HG02870 (cell line): ENCODE results near the gene HOXB6.

ENCODE experiments used
- ATAC-seq: cut with Tn5 transposase; IDR thresholded peaks from one replicate; pipeline ENCODE4 v1.9.1; 2021; ENCODE audit warnings: mild to moderate bottlenecking, moderate library complexity; ENCODE audit not compliant: unreplicated experiment

Gene HOXB6

DNA sequence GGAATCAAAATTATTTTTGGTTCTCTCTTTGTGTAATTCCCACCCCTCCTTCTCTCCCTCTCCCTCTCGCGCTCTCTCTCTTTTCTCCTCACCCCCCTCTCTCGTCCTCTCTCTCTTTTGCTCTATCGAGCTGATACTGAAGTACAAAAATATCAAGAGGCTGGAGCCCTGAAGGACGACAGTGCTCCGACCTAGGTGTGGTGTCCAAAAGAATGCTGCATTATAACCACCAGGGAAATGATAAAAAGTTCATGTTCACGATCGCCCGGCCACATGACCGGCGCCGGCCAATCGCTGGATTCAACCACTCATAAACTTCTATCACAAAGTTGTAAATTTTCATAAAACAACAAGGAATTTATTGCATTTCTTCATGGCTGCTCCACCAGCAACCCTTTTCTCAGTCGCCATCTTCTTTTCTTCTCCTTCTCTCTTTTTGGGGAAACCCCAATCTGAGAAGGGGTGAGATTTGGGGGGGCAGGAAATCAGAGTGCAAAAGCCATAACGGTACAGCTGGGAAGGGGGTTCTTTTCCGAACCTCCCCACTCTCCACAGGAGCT, at the start of gene HOXB6:
Gene HOXB6, minus strand, starts transcription at position 217 of the 560 bp plus-strand sequence. CDS start 6,836 bp downstream, outside the sequence.
- ATAC-seq: no peak

DNA sequence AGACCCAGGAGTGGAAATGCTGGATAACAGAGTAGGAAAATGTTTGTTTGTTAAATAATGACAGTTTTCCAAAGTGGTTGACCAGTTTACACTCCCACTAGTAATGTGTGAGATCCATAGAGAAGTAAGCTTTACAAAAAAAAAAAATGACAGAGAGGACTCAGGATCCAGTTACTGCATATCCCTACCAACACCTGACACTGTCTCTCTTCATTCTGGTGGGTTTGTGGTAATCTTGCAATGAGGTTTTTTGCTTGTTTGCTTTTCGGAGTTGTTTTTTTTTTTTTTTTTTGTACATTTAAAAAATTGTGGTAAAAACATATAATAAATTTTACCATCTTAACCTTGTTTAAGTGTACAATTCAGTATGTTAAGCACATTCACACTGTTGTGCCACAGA, 45.0 kb upstream of the HOXB6 start:
- ATAC-seq: no peak

DNA sequence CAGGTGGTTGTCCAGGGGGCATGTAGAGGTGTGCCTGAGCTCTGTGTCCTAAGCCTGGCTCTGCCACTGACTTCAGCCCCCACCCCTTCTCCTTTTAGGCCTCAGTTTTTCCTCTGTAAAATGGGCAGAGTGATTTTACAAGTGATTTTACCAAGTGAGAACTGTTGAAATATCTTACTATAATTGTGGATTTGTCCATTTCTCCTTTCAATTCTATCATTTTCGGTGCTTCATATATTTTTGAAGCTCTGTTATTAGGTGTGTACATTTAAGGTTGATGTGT, 43.1 kb upstream of the HOXB6 start:
- no peak for ATAC-seq

DNA sequence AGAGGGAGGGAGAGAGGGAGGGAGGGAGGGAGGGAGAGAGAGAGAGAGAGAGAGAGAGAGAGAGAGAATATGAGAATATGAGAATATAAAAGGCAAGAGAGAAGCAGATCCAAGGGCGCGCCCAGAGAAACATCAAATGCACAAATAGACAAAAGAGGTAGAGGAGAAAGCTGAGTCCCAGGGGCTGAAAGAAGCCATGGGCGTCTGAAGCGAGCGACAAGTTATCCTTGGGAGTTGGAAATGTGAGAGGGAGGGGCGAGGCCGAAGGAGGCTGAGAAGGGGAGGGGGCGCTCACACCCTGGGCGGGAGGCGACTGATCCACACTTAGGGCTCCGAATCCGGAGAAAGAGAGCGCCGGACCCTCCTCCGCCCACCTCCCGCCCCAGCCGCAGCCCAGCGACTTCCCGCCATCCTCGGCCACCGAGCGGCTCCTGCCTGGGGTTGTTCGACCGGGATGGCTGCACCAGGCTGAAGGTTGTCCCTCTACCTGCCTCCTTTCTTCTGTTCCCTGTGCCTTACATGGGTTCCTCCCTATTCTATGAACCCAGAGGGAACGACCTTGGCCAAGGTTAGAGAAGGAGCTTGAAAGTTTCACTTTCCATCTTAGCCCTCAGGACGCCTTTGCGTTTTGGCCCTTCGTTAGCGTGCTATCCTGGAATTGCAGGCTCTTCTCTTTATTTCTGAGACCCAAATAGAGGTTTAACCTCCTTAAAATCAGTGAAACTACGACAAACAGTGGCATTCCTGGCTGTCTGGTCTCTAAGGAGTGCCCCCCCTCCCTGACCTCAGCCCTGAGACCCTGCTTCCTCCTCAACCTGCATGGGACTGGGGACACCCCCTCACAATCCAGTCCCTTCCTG, 42.5 kb upstream of the HOXB6 start:
- ATAC-seq: no peak

DNA sequence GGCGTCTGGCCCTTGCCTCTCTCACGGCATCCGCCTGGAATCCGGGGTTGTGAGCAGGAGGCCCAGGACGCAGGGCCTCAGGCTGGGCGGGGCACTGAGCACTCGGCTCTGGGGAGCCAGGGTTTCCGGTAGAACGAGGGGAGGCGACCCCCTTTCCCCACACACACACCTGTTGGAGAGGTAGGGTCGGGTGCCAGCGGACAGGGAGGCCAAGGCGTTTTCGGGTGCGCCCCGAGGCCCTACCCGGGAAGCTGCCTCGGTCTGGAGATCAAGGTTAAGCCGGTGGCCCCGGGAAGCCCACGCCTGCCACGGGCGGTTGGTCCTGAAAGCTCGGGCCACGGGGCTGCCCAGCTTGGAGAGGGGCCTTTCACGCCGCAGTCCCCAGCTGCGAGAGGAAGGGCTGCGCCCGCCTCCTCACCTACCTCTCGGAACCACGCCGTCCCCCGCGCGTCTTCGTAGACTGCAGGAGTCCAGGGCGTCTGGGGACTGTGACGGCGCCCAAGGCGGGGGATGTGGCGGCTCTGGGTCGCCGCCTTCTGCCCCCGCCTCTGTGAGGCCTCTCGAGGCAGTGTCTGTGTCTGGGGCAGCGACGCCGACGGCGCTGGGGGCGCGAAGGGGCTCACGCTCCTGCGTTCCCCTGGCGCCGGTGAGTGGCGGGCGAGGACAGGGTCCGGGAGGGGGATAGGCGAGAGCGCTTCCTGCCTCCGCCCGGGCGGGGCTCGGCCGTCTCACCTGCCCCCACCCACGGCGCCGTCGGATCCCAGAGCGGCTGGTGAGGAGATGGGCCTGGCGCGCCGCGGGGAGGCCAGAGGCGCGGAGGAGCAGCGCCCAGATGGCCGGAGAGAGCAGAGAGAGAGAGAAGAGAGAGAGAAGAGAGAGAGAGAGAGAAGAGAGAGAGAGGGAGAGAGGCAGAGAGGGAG, 41.7 kb upstream of the HOXB6 start:
- no peak for ATAC-seq

DNA sequence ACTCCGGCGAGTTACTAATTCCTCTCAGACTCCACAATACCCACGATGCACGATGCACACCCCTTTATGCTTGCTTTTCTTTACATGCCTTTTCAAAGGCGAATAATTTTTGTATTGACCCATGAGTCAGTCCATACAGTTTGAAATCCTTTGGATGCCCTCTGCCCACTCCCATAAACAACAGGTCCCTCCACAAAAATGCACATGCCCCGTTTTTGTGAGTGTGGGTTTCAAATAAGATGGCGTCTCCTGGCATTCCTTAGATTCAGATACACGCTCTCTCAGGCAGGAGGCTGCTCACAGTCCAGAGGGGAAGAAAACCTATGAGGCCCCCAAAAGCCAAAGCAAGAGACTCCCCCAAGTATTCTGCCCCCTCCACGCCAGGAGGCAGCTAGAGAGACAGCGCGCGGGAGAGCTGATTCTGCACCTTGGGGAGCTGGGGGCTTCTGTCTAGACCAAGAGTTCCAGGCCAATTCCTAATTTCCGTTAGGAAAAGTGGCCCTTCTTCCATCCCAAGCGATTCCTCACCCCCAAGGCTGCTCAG, 40.9 kb upstream of the HOXB6 start:
- no peak for ATAC-seq

DNA sequence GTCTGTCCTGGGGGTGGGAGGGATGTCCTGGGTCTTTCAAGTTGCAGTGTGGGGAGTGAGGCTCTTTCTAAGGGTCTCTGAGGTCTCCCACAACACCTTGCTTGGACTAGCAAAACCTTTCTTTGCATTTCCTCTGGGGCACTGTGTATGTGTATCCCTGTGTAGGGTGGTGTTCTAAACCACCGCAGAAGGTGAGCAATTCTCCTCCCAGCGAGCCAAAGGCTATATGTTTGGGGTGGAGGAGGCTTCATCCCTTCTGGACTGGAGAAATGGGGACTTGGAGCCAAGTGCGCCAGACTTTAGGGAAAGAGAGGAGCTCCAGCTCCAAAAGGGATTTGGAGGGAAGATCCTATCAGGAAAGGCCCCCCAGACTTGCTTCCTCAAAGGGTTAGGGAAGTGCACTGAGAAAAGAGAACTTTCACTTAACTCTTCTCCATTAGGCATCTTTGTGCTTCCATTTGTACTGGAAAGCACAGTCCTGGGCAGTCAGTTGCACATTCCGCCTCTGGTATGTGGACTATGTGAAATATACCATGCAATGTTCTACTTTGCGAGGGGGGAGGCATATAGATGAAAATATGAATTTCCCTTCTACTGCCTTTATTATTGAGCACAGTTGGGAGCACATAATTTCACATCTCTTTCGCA, 40.2 kb upstream of the HOXB6 start:
- no peak for ATAC-seq

DNA sequence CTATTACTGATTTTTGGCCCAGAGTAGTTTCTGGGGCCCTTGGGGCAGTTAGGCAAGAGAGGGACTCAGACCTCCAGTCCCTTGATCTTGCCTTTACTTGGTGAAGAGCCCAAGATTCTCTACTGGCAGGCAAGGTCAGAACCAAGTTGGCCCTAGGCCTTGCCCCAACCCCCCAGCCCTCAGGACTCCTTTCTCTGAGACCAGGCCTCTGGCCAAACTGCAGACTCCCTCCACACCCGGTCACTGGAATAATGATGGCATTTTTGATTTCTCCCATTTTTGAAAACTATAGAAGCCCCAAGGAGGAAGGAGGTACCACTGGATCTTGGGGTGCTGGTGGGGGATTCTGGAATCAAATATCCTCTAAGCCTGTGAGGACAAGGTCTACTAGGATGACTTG, 39.4 kb upstream of the HOXB6 start:
- ATAC-seq: no peak

DNA sequence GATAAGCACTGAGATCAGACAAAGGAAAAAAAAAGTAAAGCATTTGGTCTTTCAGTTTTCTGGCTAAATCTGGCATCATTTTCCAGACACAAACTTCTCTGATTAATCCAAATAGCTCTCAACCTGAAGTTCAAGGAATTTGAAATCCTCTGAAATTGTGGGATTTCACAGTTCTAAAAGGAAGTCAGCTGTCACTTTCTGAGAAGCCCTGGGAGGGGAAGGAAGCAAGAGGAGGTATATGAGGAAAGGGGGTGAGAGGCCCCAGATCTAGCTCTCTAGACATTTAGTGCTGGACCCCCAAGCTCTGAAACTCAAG, 38.9 kb upstream of the HOXB6 start:
- ATAC-seq: no peak

DNA sequence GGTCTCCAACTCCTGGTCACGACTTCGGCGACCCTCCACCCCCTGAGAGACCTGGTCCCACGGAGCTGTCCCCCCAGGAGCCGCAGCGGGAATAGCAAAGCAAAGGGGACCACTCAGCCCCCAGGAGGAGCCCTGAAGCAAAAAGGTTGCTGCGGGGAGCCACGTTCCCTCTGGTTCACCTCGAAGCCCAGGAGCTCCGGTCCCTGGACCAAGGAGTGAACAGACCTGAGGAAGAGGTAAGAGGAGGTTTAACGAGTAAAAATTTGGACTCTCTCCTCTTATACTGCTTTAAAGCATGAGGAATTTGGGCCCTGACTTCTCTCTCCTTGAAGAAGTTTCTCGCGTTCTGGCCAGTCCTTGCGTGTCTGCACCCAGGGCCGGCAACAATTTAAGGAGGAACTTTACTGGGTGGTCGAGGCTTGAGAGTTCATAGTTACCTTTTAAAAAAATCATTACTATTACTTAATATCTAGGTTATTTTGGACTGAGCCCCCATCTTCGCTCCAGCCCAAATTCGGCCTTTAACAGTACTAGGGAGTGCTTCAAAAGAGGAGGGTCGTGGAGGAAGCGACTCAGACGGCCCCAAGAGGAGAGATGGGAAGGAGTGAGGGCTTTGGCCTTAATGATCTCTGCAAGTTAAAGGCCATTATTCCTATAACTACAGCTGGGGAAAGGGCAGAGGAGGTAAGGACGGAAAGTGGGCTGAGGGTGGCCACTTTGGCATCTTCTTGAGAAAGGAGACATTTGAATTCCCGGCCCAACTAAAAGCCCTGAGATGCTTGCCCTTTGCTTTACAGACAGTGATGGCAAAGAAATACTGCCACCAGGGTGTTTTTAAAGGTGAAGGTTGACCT, 38.3 kb upstream of the HOXB6 start:
- no peak for ATAC-seq

DNA sequence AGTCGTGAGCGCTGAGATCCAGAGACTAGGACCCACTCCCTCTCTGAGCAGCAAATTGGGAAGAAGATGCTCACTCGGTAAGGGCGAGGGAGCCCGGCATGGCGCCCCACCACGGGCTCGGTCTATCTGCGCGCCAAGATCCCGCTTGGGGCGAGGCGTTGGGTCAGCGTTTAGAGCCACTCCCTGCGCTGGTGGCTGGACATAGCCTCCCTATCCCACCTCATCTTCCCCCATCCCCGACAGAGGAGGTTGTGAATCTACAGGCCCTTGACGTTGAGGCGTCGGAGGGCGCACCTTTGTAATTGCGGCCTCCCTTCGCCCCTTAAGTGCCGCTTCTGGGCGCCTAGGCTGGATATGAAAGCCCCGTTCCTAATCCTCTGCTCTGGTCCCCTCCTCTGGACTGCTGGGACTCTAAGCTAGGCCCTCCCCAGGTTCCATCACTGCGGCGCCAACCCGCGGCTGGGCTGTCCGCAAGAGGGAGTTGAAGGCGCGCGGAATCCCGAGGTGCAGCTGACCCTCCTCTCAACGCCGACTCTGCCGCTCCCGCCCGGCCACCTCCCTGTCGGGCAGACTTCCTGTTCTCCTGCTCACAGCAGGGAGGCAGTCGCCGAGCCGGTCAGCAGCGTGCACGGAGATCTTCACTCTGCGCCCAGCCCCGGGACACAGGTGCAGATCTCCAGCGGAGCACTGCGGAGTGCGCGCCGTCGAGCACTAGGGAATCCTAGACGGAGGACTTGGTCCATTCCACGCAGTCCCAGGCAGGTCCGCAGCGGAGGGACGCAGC, 37.5 kb upstream of the HOXB6 start:
- no peak for ATAC-seq

DNA sequence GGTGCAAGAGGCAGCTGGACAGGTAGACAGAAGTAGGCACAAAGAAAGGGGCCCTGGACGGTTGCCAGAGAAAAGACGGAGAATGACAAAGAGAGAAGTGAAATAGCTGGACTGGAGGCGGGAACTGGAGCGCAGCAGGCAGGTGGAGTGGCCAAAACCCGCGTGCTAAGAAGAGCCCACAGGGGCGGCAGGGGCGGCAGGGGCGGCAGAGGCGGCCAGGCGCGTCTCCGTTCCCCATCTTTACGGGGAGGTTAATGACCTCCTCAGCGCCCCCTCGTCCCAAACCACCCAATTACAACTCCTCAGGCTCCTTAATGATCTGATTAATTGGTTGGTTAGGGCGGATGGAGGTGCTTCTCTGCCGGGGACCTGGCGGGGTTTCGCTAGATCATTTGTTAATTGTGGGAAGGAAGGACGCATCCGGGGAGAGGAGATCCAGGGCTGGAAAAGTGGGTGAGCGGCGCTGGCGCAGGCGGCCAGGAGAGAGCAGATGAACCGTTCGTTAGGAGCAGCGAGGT, 36.8 kb upstream of the HOXB6 start:
- no peak for ATAC-seq

DNA sequence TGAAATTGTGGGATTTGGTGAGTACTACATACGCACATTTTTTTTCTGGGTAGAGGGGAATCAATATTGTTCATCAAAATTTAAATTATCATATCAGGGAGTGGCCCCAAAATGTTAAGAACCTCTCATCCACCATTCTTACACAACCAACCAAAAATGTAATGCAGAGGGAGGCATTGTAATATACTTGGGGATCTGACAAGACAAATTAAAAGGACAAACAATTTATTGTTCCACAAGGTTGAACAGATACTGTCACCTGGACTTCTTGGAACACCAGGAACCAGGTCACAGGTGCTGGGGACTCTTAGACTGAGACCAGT, 36.0 kb upstream of the HOXB6 start:
- no peak for ATAC-seq

DNA sequence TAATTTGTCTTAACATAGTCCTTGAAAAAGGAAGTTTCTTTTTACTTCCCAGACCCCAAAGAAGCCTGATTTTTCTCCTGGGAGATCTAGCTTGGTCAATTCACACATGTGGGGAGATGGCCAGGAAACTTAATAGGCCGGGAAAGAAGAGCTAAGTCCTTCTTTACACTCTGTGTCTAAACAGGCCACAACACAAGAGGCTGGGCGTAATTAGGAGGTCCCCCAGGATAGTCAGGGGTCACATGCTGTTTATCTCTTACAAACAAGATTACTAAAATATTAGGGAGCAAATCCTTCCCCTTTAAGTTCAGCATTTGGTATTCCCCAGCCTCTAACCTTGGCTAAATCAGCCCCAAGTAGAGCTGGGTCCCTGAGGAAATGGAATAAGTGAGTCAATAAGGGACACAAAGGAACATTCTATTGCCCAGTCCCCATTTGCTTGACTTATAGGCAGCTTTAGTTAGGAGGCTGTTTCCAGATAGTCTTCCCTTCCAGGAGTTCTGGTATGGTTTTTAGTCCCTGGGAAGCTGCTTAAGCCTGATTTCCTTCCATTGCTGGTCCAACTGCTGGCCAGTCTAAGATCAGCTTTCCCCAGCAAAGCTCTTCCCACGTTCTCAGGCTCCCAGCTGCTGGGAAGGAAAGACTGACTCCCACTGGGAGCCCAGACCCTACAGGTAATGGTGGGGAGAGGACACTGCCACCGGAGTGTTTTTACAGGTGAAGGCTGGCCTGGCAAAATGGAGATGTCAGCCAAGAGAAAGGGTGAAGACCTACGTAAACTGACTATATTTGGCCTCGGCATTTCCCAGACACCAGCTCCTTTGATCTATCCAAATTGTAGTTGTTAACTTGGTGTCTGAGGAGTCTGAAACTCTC, 35.4 kb upstream of the HOXB6 start:
- ATAC-seq: no peak

DNA sequence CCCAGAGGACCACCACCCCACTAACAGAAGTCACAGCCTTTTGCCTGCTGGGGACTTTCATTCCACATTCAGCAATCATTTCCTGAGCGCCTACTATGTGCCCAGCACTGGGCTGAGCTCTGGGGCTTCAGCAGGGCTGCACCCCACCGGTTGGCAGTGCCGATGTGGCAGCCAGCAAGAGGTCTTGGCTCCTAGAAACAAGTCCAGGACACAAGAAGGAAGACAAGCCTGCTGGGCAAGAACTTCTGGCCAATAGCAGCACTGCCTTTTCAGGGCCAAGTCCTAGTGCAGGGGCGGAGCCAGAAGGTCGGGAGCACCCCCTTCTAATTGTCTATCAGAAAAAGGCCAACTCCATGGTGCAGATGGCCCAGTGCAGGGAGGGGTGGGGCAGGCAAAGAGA, 34.4 kb upstream of the HOXB6 start:
- no peak for ATAC-seq

DNA sequence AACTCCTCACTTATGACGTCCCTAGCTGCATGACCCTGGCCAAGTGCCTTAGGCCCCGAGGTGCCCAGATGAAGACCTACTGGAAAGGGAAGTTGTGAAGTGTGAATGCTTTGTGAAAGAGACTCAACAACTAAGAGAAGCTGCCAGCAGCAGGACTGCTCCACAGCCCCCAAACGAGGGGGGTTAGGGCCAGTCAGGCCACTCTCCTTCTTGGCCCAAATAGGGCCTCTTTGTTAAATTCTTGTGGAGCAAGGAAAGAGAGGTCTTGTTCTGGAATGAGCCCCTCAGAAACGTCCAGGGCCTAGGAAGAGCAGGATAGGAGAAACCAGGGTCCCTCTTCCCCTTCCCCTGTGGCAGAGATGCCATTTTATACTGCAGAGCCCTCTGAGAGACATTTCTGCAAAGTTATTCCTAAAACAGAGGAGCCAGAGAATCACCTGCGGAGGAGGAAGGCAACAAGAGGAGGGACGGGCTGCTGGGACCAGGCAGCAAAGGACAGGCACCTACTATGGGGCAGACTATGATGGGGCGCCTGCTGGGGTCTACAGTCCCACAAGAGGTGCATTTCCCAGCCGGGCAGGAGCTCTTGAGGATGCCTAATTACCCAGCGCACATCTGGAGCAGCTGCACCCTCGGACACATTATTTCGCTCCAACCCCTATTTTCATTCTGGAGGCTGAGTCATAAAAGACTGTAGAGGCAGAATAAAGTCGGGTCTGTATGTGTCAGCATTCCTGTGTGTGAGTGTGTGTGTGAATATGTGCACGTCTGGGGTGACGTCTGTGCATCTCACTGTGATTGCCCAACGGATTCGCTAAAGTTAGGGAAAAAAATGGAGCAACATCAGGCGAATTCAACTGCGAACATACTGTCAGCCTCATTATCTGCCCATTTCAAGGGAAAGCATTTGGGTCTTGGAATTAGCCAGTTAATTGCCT, 32.8 kb upstream of the HOXB6 start:
- no peak for ATAC-seq
